ENCODE results near the gene SULT1A4.
"Not testable (repeated sequence)": the region's sequence is repeated elsewhere in the genome, so short reads cannot be mapped to it uniquely, and the experiment has no call there.

The SULT1A4 gene

GRCh38 chr16:29506308-29506707, 46.6 kb downstream of the SULT1A4 start, which contains the start of gene NPIPB12:
TSS of gene NPIPB12 (minus strand) at chr16:29506408.
- not testable (repeated sequence) for ATAC-seq; H3K27ac Mint-ChIP-seq; H3K27me3 Mint-ChIP-seq; H3K36me3 Mint-ChIP-seq (ENCODE audit: low read depth); DNase-seq; H3K4me1 Mint-ChIP-seq; H3K9me3 Mint-ChIP-seq; H3K4me3 Mint-ChIP-seq

Data from activated naive CD8-positive, alpha-beta T cell treated with anti-CD3 and anti-CD28 coated beads, Interleukin-2, amount 50 U/mL, for 24 hours (primary cell).